ENCODE data around the gene DIPK1A.

The DIPK1A gene

GRCh38 chr1:92870591-92870990, 90.7 kb downstream of the DIPK1A start:
- CTCF ChIA-PET, result interaction anchor here (0.6 kb wide), 1 partner anchor 135 kb away, joined by 4 read pairs; no protein-coding TSS in a partner anchor
- DNase-seq (ENCODE audit: low spot score), result no peak
- TF ChIP-seq CTCF (conservative IDR thresholded peaks at IDR 0.05; ENCODE audit: low read depth), result no peak
- POLR2A ChIA-PET (ENCODE audit: low non-redundant PET), result no interaction called here
- no peak overlapping the region for H3K27ac ChIP-seq

GRCh38 chr1:92864131-92864530, 97.1 kb downstream of the DIPK1A start:
- ChIA-PET POLR2A (ENCODE audit: low non-redundant PET) (interaction anchor here (0.6 kb wide), 1 partner anchor 33 kb away, joined by 3 read pairs; the partner anchor contains the start of gene RPL5), CTCF (interaction anchor here (0.6 to 1.3 kb wide), 2 partner anchors 79 to 130 kb away, joined by 3 to 9 read pairs; no protein-coding TSS in a partner anchor)
- TF ChIP-seq CTCF (conservative IDR thresholded peaks at IDR 0.05; ENCODE audit: low read depth), result no peak
- no peak overlapping the region for H3K27ac ChIP-seq
- no peak for DNase-seq (ENCODE audit: low spot score)

GRCh38 chr1:92862605-92863004, 98.7 kb downstream of the DIPK1A start:
- no peak for TF ChIP-seq CTCF (conservative IDR thresholded peaks at IDR 0.05; ENCODE audit: low read depth)
- POLR2A ChIA-PET (ENCODE audit: low non-redundant PET), result no interaction called here
- H3K27ac ChIP-seq, result no peak overlapping the region
- CTCF ChIA-PET, result no interaction called here
- DNase-seq (ENCODE audit: low spot score), result no peak

GRCh38 chr1:92859400-92860039, 101.7 kb downstream of the DIPK1A start:
- POLR2A ChIA-PET (ENCODE audit: low non-redundant PET), result no interaction called here
- H3K27ac ChIP-seq, result no peak overlapping the region
- CTCF ChIA-PET, result interaction anchor here (0.6 to 3.0 kb wide), 14 partner anchors 17 to 142 kb away, joined by 3 to 28 read pairs (median 4); partner anchors contain the start of gene DIPK1A
- DNase-seq (ENCODE audit: low spot score), result no peak
- no peak for TF ChIP-seq CTCF (conservative IDR thresholded peaks at IDR 0.05; ENCODE audit: low read depth)

GRCh38 chr1:92858564-92859399, 102.5 kb downstream of the DIPK1A start:
- no peak overlapping the region for H3K27ac ChIP-seq
- CTCF ChIA-PET, result interaction anchor here (0.6 to 3.0 kb wide), 14 partner anchors 17 to 143 kb away, joined by 3 to 28 read pairs (median 4); partner anchors contain the start of gene DIPK1A
- peak; percentile 92 for TF ChIP-seq CTCF (conservative IDR thresholded peaks at IDR 0.05; ENCODE audit: low read depth)
- POLR2A ChIA-PET (ENCODE audit: low non-redundant PET), result no interaction called here
- peak; percentile 84 for DNase-seq (ENCODE audit: low spot score)

GRCh38 chr1:92857817-92858216, 103.4 kb downstream of the DIPK1A start:
- no peak for TF ChIP-seq CTCF (conservative IDR thresholded peaks at IDR 0.05; ENCODE audit: low read depth)
- ChIA-PET CTCF (interaction anchor here (0.6 to 3.0 kb wide), 4 partner anchors 102 to 144 kb away, joined by 3 to 28 read pairs (median 17); partner anchors contain the start of gene DIPK1A), POLR2A (ENCODE audit: low non-redundant PET) (no interaction called here)
- DNase-seq (ENCODE audit: low spot score), result no peak
- no peak overlapping the region for H3K27ac ChIP-seq
